ENCODE measurements around the gene CARMIL1.

Gene CARMIL1

GRCh38 chr6:25484900-25485299 is 205.7 kb downstream of the CARMIL1 start:
- H3K36me3 ChIP-seq (ENCODE audit: control insufficient read depth in 2 of 2, insufficient read depth in 1 of 2, low read length in 2 of 2) = no peaks in the 10 kb centered on the region
- H3K4me1 ChIP-seq (ENCODE audit: control insufficient read depth, insufficient read depth, low read length) = peaks cover 21% of the 10 kb centered on the region
- no peak overlapping the region for H3K4me3 ChIP-seq (ENCODE audit: low read depth, low read length)
- no peaks in the 10 kb centered on the region for H3K9me3 ChIP-seq (ENCODE audit: control insufficient read depth, insufficient read depth, low read depth, low read length)
- ChIA-PET POLR2A (interaction anchor here (1.4 kb wide), 1 partner anchor 206 kb away, joined by 10 read pairs; the partner anchor contains the start of gene CARMIL1), CTCF (interaction anchor here (0.5 to 9.4 kb wide), 4 partner anchors 13 to 220 kb away, joined by 3 to 124 read pairs (median 10); partner anchors contain the start of gene CARMIL1)
- TF ChIP-seq, protein P1, sequence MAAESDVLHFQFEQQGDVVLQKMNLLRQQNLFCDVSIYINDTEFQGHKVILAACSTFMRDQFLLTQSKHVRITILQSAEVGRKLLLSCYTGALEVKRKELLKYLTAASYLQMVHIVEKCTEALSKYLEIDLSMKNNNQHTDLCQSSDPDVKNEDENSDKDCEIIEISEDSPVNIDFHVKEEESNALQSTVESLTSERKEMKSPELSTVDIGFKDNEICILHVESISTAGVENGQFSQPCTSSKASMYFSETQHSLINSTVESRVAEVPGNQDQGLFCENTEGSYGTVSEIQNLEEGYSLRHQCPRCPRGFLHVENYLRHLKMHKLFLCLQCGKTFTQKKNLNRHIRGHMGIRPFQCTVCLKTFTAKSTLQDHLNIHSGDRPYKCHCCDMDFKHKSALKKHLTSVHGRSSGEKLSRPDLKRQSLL (tag by site-specific recombination; IDR thresholded peaks at IDR 0.05) = peak; percentile 35; the same call in 1 of the 2 replicates
- TF ChIP-seq ZNF292 (tag by site-specific recombination; IDR thresholded peaks at IDR 0.05; ENCODE audit: borderline replicate concordance, low read depth) = no peak
- no peak for TF ChIP-seq ZFP41 (tag by site-specific recombination; IDR thresholded peaks at IDR 0.05; ENCODE audit: borderline replicate concordance)
- TF ChIP-seq ZNF626 (tag by site-specific recombination; IDR thresholded peaks at IDR 0.05) = no peak
- TF ChIP-seq ZNF350 (tag by site-specific recombination; IDR thresholded peaks at IDR 0.05) = no peak
- TF ChIP-seq AEBP2 (tag by site-specific recombination; IDR thresholded peaks at IDR 0.05; ENCODE audit: borderline replicate concordance) = no peak
- TF ChIP-seq, protein P2, sequence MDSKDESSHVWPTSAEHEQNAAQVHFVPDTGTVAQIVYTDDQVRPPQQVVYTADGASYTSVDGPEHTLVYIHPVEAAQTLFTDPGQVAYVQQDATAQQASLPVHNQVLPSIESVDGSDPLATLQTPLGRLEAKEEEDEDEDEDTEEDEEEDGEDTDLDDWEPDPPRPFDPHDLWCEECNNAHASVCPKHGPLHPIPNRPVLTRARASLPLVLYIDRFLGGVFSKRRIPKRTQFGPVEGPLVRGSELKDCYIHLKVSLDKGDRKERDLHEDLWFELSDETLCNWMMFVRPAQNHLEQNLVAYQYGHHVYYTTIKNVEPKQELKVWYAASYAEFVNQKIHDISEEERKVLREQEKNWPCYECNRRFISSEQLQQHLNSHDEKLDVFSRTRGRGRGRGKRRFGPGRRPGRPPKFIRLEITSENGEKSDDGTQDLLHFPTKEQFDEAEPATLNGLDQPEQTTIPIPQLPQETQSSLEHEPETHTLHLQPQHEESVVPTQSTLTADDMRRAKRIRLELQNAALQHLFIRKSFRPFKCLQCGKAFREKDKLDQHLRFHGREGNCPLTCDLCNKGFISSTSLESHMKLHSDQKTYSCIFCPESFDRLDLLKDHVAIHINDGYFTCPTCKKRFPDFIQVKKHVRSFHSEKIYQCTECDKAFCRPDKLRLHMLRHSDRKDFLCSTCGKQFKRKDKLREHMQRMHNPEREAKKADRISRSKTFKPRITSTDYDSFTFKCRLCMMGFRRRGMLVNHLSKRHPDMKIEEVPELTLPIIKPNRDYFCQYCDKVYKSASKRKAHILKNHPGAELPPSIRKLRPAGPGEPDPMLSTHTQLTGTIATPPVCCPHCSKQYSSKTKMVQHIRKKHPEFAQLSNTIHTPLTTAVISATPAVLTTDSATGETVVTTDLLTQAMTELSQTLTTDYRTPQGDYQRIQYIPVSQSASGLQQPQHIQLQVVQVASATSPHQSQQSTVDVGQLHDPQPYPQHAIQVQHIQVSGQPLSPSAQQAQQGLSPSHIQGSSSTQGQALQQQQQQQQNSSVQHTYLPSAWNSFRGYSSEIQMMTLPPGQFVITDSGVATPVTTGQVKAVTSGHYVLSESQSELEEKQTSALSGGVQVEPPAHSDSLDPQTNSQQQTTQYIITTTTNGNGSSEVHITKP (tag by site-specific recombination; IDR thresholded peaks at IDR 0.05) = peak; percentile 93
- TF ChIP-seq, protein P3, sequence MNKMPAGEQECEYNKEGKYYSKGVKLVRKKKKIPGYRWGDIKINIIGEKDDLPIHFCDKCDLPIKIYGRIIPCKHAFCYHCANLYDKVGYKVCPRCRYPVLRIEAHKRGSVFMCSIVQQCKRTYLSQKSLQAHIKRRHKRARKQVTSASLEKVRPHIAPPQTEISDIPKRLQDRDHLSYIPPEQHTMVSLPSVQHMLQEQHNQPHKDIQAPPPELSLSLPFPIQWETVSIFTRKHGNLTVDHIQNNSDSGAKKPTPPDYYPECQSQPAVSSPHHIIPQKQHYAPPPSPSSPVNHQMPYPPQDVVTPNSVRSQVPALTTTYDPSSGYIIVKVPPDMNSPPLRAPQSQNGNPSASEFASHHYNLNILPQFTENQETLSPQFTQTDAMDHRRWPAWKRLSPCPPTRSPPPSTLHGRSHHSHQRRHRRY (tag by site-specific recombination; IDR thresholded peaks at IDR 0.05) = no peak
- no peak for TF ChIP-seq ZNF664 (tag by site-specific recombination; IDR thresholded peaks at IDR 0.05)
- no peak for TF ChIP-seq ZNF530 (tag by site-specific recombination; IDR thresholded peaks at IDR 0.05; ENCODE audit: low read depth)
- peak; percentile 38; the same call in 1 of the 2 replicates for TF ChIP-seq GLIS1 (tag by site-specific recombination; IDR thresholded peaks at IDR 0.05)
- no peak overlapping the region for H3K27ac ChIP-seq (ENCODE audit: extremely low read depth, low read depth, low read length)

- ChIA-PET POLR2A (interaction anchor here (0.7 kb wide), 1 partner anchor 23 kb away, joined by 3 read pairs; no protein-coding TSS in a partner anchor), CTCF (interaction anchor here (0.6 to 9.4 kb wide), 3 partner anchors 207 to 988 kb away, joined by 3 to 124 read pairs (median 16); partner anchors contain the start of gene CARMIL1)
- H3K9me3 ChIP-seq (ENCODE audit: control insufficient read depth, insufficient read depth, low read depth, low read length) = no peaks in the 10 kb centered on the region
- no peak overlapping the region for H3K4me3 ChIP-seq (ENCODE audit: low read depth, low read length)
- H3K36me3 ChIP-seq (ENCODE audit: control insufficient read depth in 2 of 2, insufficient read depth in 1 of 2, low read length in 2 of 2) = no peaks in the 10 kb centered on the region
- H3K27ac ChIP-seq (ENCODE audit: extremely low read depth, low read depth, low read length) = no peak overlapping the region
- peaks cover 21% of the 10 kb centered on the region for H3K4me1 ChIP-seq (ENCODE audit: control insufficient read depth, insufficient read depth, low read length)
- TF ChIP-seq ZBTB21 (tag by site-specific recombination; IDR thresholded peaks at IDR 0.05) (peak; percentile 60), ZNF112 (tag by site-specific recombination; IDR thresholded peaks at IDR 0.05) (no peak), ZNF16 (tag by site-specific recombination; IDR thresholded peaks at IDR 0.05; ENCODE audit: low read depth) (no peak), ZNF791 (tag by site-specific recombination; IDR thresholded peaks at IDR 0.05) (no peak), ZNF837 (tag by site-specific recombination; IDR thresholded peaks at IDR 0.05) (no peak), GLI2 (tag by site-specific recombination; IDR thresholded peaks at IDR 0.05; ENCODE audit: borderline replicate concordance, low read depth) (no peak), OSR2 (tag by site-specific recombination; IDR thresholded peaks at IDR 0.05) (peak; percentile 90), SP7 (tag by site-specific recombination; IDR thresholded peaks at IDR 0.05) (no peak), ZNF629 (tag by site-specific recombination; IDR thresholded peaks at IDR 0.05) (peak; percentile 66)
- TF ChIP-seq, protein P4, sequence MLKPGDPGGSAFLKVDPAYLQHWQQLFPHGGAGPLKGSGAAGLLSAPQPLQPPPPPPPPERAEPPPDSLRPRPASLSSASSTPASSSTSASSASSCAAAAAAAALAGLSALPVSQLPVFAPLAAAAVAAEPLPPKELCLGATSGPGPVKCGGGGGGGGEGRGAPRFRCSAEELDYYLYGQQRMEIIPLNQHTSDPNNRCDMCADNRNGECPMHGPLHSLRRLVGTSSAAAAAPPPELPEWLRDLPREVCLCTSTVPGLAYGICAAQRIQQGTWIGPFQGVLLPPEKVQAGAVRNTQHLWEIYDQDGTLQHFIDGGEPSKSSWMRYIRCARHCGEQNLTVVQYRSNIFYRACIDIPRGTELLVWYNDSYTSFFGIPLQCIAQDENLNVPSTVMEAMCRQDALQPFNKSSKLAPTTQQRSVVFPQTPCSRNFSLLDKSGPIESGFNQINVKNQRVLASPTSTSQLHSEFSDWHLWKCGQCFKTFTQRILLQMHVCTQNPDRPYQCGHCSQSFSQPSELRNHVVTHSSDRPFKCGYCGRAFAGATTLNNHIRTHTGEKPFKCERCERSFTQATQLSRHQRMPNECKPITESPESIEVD (tag by site-specific recombination; IDR thresholded peaks at IDR 0.05) = peak; percentile 82
- TF ChIP-seq, protein P5, sequence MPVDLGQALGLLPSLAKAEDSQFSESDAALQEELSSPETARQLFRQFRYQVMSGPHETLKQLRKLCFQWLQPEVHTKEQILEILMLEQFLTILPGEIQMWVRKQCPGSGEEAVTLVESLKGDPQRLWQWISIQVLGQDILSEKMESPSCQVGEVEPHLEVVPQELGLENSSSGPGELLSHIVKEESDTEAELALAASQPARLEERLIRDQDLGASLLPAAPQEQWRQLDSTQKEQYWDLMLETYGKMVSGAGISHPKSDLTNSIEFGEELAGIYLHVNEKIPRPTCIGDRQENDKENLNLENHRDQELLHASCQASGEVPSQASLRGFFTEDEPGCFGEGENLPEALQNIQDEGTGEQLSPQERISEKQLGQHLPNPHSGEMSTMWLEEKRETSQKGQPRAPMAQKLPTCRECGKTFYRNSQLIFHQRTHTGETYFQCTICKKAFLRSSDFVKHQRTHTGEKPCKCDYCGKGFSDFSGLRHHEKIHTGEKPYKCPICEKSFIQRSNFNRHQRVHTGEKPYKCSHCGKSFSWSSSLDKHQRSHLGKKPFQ (tag by site-specific recombination; IDR thresholded peaks at IDR 0.05) = no peak
These were observed 206.8 kb downstream of the CARMIL1 start for GRCh38 chr6:25485821-25486534.
